ENCODE data around the gene CLRN3.

Gene CLRN3

DNA sequence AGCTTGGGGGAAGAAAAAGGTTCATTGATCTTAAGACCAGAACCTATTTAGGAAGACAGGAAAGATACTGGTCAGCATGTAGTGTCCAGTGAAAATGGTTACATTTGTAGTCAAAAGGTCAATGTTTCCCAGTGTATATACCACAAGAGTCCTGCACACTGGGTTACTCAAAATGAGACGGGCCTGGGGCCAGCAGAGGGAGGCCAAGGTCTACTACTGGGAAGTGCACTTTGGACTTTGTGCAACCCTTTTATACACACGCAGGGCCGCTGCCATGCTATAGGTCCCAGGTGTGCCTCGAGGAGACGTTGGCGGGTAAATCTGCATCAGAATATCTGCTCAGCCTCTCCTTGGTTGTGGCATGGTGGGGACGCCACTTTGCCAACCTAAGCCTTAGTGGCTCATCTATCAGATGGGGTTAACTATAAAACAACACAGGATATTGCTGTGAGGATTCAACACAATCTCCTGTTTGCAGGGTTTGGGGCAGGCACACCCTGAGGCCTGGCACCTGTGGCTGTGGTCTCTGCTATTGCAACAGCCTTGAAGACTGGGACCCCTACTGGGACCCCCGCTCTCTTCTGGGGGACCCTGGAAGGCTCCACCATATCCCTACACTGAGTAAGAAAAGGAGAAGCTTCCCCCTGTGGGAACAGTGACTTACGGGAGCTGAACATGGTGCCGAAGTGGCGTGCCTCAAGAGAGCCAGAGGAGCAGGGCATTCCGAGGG, 19.7 kb downstream of the CLRN3 start:
- DNase-seq, result no peak

DNA sequence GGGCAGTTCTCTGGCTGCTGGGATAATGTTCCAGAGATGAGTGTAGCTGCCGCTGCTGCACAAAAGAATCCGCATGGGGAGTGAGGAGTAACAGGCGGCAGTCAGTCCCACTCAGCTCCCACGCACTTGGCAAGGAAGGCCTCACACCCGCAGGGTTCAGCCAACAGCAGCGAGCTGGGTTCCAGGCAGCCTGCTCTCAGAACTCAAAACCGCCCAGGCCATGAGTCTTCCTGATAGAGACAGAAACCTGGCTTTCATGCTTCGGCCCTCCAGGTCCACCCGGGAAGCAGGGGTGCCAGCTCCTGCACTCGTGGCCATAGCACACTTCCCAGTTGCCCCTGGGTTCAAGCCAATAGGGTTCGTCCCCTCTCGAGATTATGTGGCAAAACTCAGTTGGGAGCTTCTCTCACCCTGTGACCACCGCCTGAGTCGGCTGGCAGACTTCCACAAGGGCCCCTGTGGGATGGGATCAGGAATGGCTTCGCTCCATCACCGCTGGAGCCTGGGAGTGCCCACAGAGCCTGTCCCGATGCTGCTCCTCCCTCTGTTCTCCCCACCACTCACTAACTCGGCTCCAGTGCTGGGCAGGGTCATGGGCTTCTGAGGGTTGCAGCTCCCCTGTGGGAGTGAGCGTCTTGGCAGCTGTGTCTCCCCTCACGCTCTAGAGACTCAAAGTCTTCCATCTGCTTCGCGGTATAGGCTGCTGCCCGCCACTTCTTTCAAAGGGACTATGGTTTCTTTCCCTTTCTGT, 20.6 kb downstream of the CLRN3 start:
- DNase-seq, result no peak

DNA sequence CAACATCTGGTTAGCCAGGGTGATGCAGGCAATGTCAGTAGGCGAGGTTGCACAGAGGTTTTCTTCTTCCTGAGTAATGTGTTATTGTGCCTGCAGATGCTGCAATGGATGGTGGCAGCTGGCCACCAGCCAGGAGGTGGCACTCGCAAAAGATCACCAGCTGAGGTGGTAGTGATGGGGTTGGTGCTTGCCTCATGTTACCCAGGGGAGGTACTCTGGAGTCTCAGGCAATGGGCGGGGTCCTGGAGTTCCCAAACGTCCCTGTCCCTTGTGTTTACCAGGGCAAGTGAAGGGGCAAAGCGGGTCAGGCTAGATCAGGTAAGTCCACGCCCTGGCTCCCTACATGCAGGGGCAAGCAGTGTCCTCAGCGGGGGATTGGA, 21.1 kb downstream of the CLRN3 start:
- DNase-seq, result no peak

DNA sequence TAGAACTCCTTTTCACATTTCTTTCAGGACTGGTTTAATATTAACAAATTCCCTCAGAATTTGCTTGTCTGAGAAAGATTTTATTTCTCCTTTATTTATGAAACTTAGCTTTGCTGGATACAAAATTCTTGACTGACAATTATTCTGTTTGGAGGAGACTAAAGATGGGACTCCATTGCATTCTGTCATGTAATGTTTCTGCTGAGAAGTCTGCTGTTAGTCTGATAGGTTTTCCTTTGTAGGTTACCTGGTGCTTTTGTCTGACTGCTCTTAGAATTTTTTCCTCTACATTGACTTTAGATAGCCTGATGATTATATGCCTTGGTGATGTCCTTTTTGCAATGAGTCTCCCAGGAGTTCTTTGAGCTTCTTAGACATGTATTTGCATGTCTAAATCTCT, 23.4 kb downstream of the CLRN3 start:
- DNase-seq, result no peak

DNA sequence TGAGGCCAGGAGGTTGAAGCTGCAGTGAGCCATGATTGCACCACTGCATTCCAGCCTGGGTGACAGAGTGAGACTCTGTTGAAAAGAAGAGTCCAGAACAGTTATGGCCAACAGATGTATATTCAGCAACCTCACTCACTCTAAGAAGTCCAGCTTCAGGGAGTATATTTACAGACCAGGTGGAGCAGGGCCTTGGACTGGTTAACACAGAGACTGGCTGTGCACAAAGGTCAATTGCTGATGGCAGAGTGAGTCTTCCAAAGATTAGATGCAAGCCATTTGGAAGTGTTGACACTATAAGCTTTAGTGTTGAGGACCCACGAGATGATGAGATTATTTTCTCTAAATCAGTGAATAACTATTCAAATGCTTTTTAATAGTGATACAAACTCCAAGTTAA, 24.9 kb downstream of the CLRN3 start:
- no peak for DNase-seq

DNA sequence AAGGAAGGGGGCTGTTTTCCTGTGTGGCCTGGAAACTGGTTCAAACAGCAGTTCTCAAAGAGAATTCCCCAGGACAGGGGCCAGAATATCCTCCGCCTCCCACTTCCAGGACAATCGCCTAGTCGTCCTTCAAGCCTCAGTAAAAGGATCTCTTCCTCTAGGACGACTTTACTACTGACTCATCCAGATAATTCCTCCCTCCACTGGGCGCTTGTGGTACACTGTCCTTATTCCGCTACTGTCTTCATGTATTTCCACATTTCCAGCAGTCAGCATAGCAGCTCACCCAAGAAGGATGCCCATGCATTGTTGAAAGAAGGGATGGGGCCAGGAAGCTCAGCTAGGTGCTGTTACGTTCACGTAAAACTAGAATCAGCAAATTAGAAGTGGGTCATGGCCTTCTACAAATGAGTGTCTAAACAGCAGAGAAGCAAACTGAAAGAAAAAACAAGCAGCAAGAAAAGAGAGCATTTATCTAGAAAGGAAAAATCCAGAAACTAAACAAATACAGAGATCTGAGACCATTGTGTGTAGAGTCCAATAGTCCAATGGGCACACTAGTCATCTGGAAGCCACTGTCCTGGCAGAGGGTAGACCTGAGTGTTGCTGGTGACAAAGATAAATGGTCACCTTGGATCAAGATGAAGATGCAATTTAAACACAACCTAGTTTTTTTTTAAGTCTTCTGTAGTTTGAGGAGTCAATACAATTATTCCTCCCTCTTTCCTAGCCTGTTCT, 26.3 kb downstream of the CLRN3 start:
- no peak for DNase-seq

DNA sequence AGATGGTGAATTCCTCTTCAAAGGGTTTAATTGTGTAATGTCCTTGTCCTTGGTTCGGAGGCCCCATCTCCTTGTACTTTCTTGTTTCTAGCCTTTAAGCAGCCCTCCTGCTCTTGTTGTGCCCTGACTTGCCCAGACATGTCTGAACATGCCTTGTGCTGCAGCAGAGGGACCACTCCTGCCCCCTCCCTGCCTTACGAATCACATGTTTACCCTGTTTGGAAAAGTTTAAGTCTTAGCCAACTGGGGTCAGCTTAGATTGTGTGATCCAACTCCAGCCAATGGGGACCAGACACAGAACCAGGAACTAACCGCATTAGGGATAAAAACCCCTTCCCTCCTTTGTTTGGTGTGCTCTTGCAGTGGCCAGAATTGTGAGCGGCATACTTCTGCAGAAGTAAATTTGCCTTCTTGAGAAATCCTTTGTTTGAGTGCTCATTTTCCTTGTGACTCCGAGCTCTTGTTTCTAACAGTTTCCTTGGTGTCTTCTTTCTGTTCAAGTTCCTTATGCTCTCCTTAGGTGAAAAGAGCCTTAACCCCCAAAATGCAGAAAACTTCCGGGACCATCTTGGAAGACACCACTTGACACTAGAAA, 29.4 kb downstream of the CLRN3 start:
- no peak for DNase-seq

DNA sequence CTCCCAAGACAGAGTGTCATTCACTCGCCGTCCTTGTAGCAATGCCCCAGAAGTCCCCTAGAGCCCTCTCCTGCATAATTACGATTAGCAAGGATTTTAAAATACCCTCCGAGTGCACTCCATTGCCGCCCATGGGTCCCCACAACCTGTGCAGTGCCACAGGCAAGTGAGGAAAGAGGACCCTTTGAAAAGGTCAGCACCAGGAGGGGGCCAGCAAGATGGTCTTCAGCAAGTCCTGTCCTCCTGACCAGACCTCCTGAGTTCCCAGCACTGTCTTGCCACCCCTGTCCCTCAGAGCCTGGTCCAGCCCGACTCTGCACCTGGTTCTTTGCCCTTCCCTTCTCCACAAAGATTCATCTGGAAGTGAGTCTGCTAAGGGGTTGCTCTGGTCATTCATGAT, 32.1 kb downstream of the CLRN3 start:
- DNase-seq, result no peak

DNA sequence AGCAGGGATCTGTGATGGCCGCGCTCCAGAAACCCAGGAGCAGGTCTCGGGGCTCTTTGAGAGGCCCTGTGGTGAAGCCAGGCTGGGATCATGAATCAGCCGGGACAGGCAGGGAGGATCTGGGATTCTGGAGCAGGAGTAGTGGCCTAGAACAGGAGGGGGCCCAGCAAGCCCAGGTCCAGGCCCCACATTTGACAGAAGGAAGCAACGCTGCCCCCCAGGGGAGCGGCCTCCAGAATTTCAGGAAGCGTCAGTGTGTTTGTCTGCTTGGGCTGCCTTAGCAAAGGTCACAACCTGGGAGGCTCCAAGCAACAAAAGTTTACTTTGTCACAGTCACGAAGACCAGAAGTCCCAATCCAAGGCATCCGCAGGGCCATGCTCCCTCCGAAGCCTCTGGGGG, 36.8 kb downstream of the CLRN3 start:
- no peak for DNase-seq

DNA sequence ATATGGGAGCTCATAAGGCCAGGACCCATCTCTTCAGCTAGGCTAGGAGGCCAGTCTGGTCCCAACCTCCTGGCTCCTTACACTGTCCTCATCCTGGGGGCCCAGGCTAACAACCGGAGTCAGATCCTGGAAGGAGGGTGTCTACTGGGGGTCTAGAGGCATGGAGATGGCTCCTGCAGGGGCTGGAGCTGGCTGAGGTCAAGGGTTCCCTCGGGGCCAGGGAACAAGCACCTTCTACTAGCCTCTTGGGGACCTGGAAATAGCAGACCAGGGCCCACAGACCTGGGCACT, 37.2 kb downstream of the CLRN3 start:
- DNase-seq, result no peak

DNA sequence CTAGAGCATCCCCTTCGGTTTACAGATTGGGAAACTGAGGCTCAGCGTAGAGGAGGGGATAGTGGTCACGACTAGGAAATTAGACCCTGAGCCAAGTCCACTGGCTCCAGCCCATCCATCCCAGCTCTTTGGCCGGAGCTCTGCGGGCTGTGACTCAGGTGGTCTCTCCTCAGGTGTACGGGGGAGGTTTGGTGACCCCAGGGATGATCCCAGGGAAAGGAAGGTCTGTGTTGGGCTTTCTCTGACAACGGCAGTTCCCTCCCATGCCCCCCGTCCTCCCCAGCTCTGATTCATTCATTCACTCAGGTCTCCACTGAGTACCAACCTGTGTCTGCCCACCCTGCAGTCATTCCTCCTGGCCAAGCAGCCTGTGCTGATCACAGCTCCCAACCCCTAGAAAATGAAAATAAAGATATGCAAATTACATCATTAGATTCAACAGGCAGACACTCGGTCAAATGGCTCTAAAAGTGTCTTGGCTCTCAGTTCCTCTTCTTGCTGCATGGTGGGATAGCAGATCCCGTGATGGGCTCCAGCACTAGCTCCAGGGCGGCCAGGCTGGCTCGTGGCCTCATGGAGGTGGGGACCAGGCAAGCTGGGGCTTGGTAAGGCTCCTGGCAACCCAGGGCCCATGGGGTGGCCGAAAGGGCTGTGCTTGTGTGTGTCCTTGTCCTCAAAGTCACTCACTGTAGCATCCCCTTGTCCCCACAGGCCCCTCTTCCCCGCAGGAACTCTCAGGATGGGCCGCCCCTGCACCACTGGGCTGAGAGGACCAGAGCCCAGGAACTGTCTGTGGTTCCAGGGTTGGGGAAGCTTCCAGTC, 37.8 kb downstream of the CLRN3 start:
- no peak for DNase-seq

DNA sequence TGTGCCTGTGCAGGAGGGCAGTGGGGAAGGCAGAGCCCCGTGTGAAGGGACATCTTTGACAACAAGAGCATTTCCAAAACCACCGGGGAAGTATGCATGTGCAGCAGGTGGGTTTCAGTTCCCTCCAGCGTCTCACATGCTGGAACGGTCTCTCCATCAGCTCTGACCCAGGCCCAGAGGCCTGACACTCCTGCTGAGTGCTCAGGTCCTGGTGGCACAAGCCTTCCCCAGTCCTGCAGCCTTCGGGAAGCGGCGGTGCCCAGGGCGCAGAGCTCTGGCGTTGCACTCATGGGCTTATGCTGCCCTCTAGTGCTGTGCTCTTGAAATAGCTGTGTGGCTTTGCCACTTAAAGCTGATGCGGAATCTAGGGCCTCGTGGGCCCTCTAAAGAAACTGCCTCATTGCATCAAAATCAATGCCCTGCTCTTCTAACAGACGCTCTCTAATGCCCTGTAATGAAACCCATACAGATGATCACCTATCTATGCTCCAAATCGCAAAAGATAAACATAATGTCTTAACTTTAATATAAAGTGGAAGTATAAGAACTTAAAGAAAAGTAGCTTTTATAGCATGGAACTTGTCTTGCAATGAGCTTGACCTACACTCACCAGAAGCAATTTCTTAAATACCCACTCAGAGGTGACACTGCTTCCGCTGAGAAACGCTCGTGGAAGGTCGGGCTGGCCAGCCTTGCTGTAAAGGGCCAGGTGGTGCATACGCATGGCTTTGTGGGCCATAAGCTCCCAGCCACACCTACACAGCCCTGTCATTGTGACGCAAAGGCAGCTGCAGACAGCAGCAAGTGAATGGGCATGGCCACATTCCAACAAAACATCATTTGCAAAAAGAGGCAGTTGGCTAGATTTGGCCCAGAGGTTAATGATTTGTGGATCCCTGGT, 38.6 kb downstream of the CLRN3 start:
- peak; percentile 84 for DNase-seq

DNA sequence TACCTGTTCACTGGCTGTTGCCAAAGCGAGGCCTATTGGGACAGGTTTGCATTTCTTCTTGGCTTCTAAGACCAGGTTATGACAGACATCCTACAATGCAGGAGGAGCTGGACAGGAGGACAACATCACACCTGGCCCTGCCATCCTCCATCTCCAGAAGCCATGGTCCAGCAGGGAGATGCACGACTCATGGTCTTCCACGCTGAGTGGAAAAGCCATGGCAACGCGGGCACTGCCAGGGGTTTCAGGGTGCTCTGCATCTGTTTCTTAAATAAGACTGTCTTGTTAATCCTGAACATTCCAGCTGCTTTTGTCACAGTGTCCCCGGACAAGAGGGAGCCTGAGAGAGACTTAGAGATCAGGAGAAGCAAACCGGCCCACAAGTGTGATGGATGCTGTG, 40.3 kb downstream of the CLRN3 start:
- no peak for DNase-seq

DNA sequence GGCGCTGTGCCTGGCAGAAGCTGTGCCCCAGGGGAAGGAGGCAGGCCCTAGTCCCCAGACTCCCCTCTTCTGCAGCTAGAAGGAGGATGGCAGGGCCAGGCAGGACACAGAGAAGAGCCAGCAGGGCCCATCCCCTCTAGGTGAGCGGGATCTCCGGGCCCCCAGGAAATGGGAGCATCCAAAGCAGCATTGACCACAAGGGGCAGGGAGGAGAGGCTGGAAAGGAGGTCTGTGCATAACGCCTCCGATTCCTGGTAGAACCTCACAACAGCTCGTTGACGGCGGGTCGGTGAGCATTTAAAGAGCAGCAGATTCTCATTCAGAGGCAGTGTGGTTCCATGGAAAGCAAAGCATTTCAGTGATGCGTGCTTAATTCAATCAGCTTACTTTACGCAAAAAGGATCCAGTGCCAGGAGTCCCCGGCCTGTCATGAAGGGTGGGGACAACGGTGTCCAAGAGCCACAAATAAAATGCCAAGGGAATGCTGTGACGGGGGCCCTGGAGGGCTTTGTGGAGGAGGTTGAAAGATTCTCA, 41.0 kb downstream of the CLRN3 start:
- DNase-seq, result no peak

DNA sequence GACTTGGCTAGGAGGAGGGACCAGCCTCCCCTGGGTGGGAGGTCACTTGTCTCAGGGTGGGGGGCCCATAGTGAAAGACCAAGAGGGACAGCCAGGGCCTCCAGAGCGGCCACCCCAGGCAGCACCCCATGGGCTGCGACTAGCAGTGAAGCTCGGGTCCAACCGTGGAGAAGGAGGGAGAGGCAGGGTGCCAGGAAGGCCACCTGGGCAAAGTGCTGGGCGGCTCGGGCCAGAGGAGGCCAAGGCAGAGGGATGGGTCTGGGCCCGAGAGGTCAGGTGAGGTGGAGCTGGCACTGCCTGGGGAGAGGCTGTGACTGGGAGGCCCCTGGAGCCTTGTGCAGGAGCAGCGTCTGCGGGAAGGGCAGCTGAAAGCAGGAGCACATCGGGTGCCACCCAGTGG, 41.8 kb downstream of the CLRN3 start:
- no peak for DNase-seq

DNA sequence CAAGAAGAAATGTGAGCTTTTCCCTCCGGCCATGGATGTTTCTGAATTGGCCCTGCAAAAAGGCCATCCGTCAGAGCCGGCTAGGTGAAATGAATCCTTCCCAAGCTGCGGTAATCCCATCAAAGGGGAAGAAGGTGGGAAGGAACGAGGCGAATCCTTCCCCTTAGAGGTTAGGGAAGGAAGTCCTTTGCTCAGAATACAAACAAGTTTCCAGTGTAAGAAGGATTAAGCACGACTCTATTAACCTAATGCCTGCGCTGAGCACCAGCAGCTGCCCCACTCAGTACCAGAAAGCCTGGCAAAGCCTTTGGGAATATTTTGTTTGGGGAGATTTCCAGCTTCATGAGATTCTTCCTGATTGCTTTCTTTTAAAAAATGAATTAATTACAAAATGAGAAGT, 42.8 kb downstream of the CLRN3 start:
- DNase-seq, result no peak

DNA sequence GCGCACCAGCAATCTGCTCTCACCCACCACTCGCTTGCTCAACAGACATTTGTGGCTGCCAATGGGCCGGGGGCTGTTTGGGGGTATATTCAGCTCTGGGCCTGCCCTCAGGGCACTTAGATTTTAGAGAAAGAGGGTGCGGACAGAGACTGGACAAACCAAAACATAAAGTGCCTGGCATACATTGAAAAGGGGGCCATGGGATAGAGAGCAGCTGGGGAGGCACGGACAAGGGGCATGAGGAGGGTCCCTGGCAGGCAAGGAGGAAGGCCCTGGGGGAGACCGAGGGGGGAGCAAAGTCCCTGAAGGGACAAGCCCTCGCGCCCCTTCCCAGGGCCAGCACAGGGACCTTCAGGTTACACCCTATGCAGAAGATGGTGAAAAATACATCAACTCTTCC, 43.5 kb downstream of the CLRN3 start:
- DNase-seq, result no peak

DNA sequence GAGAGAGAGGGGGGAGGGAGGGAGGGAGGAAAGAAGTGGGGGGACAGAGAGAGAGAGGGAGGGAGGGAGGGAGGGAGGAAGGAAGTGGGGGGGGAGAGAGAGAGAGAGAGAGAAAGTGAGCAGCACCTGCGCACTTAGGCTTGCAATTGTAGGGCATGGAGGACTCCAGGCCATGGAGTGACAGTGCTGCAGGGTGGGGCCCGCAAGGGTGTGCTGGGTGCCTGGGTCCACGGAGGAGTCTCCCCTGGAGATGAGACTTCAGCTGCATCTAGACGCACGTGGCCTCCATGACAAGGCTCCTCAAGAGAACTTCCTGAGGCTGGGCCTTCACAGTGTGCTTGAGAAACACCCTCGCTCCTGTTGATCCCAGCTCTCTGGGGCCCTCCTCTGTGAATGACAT, 44.5 kb downstream of the CLRN3 start:
- DNase-seq, result no peak

DNA sequence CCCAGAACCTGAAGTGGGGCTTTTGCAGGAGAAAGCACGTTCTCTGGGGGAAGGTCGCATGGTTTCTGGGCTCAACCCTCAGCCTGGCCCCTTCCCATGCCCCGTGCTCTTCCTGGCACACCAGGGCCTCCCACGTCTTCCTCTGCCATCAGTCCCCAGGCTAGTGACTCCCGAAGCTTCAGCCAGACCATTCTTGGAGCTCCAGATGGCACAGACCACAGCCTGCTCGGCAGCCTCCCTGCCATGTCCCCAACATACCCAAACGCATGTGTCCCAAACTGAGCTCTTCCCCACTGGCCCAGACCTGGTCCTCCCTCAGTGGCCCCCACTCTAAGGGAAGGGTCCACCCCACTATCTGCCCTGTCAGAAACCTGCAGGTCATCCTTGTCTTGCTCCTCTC, 47.0 kb downstream of the CLRN3 start:
- no peak for DNase-seq

DNA sequence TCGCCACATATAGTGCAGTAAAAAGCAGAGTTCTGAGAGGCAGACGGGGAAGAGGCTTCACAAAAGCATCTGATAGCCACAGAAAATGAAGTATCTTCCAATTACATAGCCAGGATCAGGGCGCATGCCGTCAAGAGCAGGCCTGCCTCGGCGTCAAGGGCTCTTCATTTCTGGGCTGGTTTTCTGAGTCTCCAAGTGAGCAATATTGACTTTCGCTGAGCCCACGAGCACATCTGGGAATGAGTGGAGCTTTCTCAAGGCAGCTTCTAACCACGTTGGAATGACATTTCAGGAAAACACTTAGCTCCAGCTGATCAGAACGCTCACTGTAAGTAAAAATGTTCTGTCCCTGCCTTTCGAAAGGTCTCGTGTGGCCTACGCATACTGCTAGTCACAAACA, 51.9 kb downstream of the CLRN3 start:
- no peak for DNase-seq

DNA sequence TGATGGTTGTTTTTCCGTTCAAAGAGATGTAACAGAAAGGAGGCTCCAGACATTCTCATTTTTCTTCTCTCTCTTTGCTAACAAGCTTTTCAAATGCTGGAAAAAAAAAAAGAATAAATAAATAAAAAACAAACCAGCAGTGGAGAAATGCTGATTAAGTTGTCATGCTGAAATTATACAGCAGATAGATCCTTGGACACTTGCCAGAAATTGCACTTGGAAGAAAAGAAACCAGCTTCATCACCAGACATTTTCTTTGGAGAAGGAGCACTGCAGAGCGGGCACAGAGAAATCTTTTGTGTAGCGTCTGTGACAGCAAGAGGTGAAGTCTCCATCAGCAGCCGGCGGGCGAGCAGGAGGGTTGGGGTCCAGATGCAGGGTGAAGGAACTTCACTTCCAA, 55.8 kb downstream of the CLRN3 start:
- no peak for DNase-seq

DNA sequence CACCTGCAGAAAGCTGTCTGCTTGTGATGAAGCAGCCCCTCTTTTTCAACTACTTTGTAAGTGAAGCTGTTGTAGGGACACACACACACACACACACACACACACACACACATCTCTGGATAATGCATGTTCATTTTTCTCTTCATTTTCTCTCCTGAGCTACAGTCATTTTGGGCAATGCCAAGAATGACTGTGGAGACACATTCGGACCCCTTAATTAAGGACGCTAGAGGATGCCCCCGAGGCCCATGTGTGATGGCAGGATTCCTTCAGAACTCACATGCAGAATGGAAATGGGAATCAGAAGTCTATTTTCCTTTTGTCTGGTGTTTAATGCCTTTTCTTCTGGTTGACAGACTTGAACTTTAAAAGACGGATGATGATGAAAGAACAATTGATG, 56.6 kb downstream of the CLRN3 start:
- DNase-seq, result no peak
